ENCODE data around the gene PER3.

DNA sequence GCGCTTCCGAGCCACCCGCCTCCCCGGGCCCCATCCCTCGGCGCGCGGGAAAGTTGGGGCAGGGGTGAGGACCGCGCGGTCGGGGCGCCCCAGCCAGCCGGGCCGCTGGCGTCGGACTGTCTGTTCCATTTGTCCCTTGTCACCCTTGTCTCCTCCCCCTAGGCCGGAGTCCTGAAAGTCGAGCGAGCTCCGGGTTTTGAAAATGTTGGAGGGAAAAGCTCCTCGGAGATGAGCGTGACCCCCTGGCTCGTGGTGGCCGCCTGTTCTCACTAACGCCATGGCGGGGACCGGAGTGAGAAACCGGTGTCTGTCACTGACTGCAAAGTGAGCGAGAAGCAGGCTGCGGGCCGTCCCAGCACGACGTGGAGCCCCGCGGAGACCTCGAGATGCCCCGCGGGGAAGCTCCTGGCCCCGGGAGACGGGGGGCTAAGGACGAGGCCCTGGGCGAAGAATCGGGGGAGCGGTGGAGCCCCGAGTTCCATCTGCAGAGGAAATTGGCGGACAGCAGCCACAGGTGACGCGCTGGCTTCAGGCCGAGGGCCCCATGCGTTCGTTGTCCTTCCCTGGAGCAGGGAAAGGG, 491 bp downstream of the PER3 start:
- TF ChIP-seq POLR2A (IDR thresholded peaks at IDR 0.05), result peak in 1 of 2 donors; percentile 8
- no peak for TF ChIP-seq POLR2AphosphoS5 (IDR thresholded peaks at IDR 0.05)
